A549 (cell line): Measurements from ENCODE around the gene UBAC1. TPM values are rescaled to one million over a fixed set of nuclear protein-coding genes. Genes with fewer than 3 reads are reported as not detected.

Experiments used
- ATAC-seq, 2 experiments: fragments of 200-7000 bp in 1 of 2; fragments of >200 bp in 1 of 2; cut with Nextera tagmentation in 1 of 2; cut with Tn5 transposase in 1 of 2; 3 replicates each; pipeline versions ENCODE4 v1.8.0 to v1.9.1; 2018 to 2020; ENCODE audit warnings: mild to moderate bottlenecking in 1 of 2, moderate library complexity in 1 of 2
- CTCF ChIA-PET: fragments of 300-600 bp; sonication (Branson Sonifier 250); formaldehyde crosslinking; extraction: SDS; loops from one replicate; lab custom pipeline; 2021; ENCODE audit warnings: antibody characterized with exemption, inconsistent platforms; lab: Yijun Ruan, JAX
- POLR2A ChIA-PET: fragments of 350-600 bp; formaldehyde crosslinking; extraction: SDS; loops from one replicate; lab custom pipeline; 2021; ENCODE audit warnings: antibody characterized with exemption, inconsistent platforms; lab: Yijun Ruan, JAX
- DNase-seq, 2 experiments: peaks; one replicate each; pipeline versions ENCODE4 v3.0.0 to v3.0.0-alpha.2; 2011 to 2016; ENCODE audit warnings: low read depth in 1 of 2, low spot score in 1 of 2
- FAIRE-seq: peaks from 2 replicates; lab custom pipeline; 2011; peaks lifted over from hg19 to GRCh38; lab: Jason Lieb, UNC
- H3K27ac ChIP-seq, 2 experiments: fragments of >200 bp; sonication (Bioruptor Twin); formaldehyde crosslinking; 3 replicates each; pipeline ENCODE4 v1.5.1; 2016 to 2017
- H3K4me1 ChIP-seq: fragments of >200 bp; sonication (Bioruptor Twin); formaldehyde crosslinking; 3 replicates; pipeline ENCODE4 v1.6.1; 2016
- H3K4me2 ChIP-seq: fragments of >200 bp; sonication (Bioruptor Twin); formaldehyde crosslinking; 3 replicates; pipeline ENCODE4 v1.6.1; 2016
- H3K4me3 ChIP-seq: fragments of >200 bp; sonication (Bioruptor Twin); formaldehyde crosslinking; 3 replicates; pipeline ENCODE4 v1.5.1; 2016
- H3K9me3 ChIP-seq: fragments of >200 bp; sonication (Bioruptor Twin); formaldehyde crosslinking; 3 replicates; pipeline ENCODE4 v1.6.1; 2016
- BHLHE40 ChIP-seq: IDR thresholded peaks from 2 replicates; pipeline ENCODE4 v1.6.1; 2012; ENCODE audit warnings: low read depth, low read length, inconsistent platforms
- CEBPB ChIP-seq, 2 experiments: fragments of >200 bp in 1 of 2; sonication (Bioruptor Twin) in 1 of 2; formaldehyde crosslinking in 1 of 2; IDR thresholded peaks; 2 replicates each; pipeline ENCODE4 v1.6.1; 2012 to 2016
- CHD2 ChIP-seq: fragments of 150-350 bp; IDR thresholded peaks from 2 replicates; pipeline ENCODE4 v1.6.1; 2014; ENCODE audit warnings: low read length; ENCODE audit not compliant: partially characterized antibody
- CHD4 ChIP-seq: fragments of 200-600 bp; sonication (generic); IDR thresholded peaks from 2 replicates; pipeline ENCODE4 v1.6.1; 2016; ENCODE audit warnings: antibody characterized with exemption, mild to moderate bottlenecking, borderline replicate concordance
- EHMT2 ChIP-seq: fragments of 200-600 bp; sonication (generic); IDR thresholded peaks from 2 replicates; pipeline ENCODE4 v1.6.1; 2016; ENCODE audit warnings: antibody characterized with exemption, low read depth, mild to moderate bottlenecking, moderate library complexity
- ELK1 ChIP-seq: fragments of 150-350 bp; IDR thresholded peaks from 2 replicates; pipeline ENCODE4 v1.6.1; 2014; ENCODE audit warnings: low read depth, mild to moderate bottlenecking, low read length
- FOXS1 ChIP-seq: fragments of 250-450 bp; sonication (Bioruptor Pico); IDR thresholded peaks from 2 replicates; pipeline ENCODE4 v1.5.0; 2020; ENCODE audit warnings: mild to moderate bottlenecking, moderate library complexity
- HDAC2 ChIP-seq: fragments of 200-600 bp; sonication (generic); IDR thresholded peaks from 2 replicates; pipeline ENCODE4 v1.6.1; 2016
- HEYL ChIP-seq: fragments of 250-450 bp; sonication (Bioruptor Pico); IDR thresholded peaks from 2 replicates; pipeline ENCODE4 v1.8.0; 2021; ENCODE audit warnings: mild to moderate bottlenecking, moderate library complexity
- HOXA7 ChIP-seq: fragments of 250-450 bp; sonication (Bioruptor Pico); IDR thresholded peaks from 2 replicates; pipeline ENCODE4 v1.5.0; 2020; ENCODE audit warnings: mild to moderate bottlenecking, moderate library complexity
- HOXB5 ChIP-seq: fragments of 250-450 bp; sonication (Bioruptor Pico); IDR thresholded peaks from 2 replicates; pipeline ENCODE4 v1.5.0; 2020; ENCODE audit warnings: mild to moderate bottlenecking, moderate library complexity
- JUN ChIP-seq, 2 experiments: fragments of >200 bp; sonication (Bioruptor Twin); formaldehyde crosslinking; IDR thresholded peaks; 2 replicates in 1 of 2; 3 replicates in 1 of 2; pipeline ENCODE4 v1.6.1; 2016 to 2017
- MAFK ChIP-seq: fragments of 450-650 bp; IDR thresholded peaks from 2 replicates; pipeline ENCODE4 v1.6.1; 2014; ENCODE audit not compliant: partially characterized antibody
- MAZ ChIP-seq: fragments of 150-350 bp; IDR thresholded peaks from 2 replicates; pipeline ENCODE4 v1.6.1; 2014; ENCODE audit warnings: antibody characterized with exemption, low read depth, low read length, borderline replicate concordance
- MYC ChIP-seq: IDR thresholded peaks from 2 replicates; pipeline ENCODE4 v1.6.1; 2012; ENCODE audit warnings: mild to moderate bottlenecking, inconsistent platforms, low read length, improper control_type of control experiment, borderline replicate concordance
- NFE2L2 ChIP-seq: fragments of 150-350 bp; conservative IDR thresholded peaks from 2 replicates; pipeline ENCODE4 v1.6.1; 2014; ENCODE audit warnings: low read length
- NPAS2 ChIP-seq: fragments of 250-450 bp; sonication (Bioruptor Pico); IDR thresholded peaks from 2 replicates; pipeline ENCODE4 v1.8.0; 2022; ENCODE audit warnings: mild to moderate bottlenecking, moderate library complexity, borderline replicate concordance
- RFX5 ChIP-seq: fragments of 450-650 bp; IDR thresholded peaks from 2 replicates; pipeline ENCODE4 v1.7.1; 2014; ENCODE audit warnings: antibody characterized with exemption, mild to moderate bottlenecking, moderate library complexity
- RNF2 ChIP-seq: fragments of 200-600 bp; sonication (generic); IDR thresholded peaks from 2 replicates; pipeline ENCODE4 v1.6.1; 2016; ENCODE audit warnings: low read depth, mild to moderate bottlenecking, antibody characterized with exemption, moderate library complexity, borderline replicate concordance
- ZFP36 ChIP-seq: fragments of 450-650 bp; IDR thresholded peaks from 2 replicates; pipeline ENCODE4 v1.6.1; 2014; ENCODE audit warnings: borderline replicate concordance; ENCODE audit not compliant: partially characterized antibody
- WGBS: methylation state at CpG from one replicate; pipeline ENCODE4 v1.1.6; 2017; ENCODE audit errors: missing lambda C conversion rate; 5-methylcytosine and 5-hydroxymethylcytosine counted together
- polyA plus RNA-seq, 4 experiments: library from polyadenylated mRNA; depleted of rRNA in 3 of 4; stranded (reverse); fragments of >200 nt; fragmentation: RNase III in 1 of 4; extraction: RNeasy Plus Mini Kit Qiagen cat#74134 plus additional on column Dnase treatment in 1 of 4; gene quantifications; 2 replicates in 3 of 4; 3 replicates in 1 of 4; pipeline ENCODE4 v1.2.3, GENCODE V29; 2011 to 2017
- TF ChIP-seq, protein P1 (sequence below): fragments of 200-600 bp; sonication (generic); IDR thresholded peaks from 2 replicates; pipeline ENCODE4 v1.6.1; 2016; ENCODE audit warnings: antibody characterized with exemption, mild to moderate bottlenecking, moderate library complexity
- TF ChIP-seq, protein P2 (sequence below): fragments of 250-450 bp; sonication (Bioruptor Pico); IDR thresholded peaks from 2 replicates; pipeline ENCODE4 v1.5.0; 2020; ENCODE audit warnings: low read depth, mild to moderate bottlenecking, moderate library complexity
- TF ChIP-seq, protein P3 (sequence below): IDR thresholded peaks from 2 replicates; pipeline ENCODE4 v1.6.1; 2012; ENCODE audit warnings: low read depth, borderline replicate concordance

UBAC1 gene
- polyA plus RNA-seq, 2 of the 4 experiments (the other 2 are of a cell fraction) = 30.8 to 37.6 TPM

- ATAC-seq (no peak), DNase-seq (no peak), FAIRE-seq (no peak)
- Histone ChIP-seq H3K27ac (no peak overlapping the region), H3K9me3 (no peaks in the 10 kb centered on the region), H3K4me3 (no peak overlapping the region), H3K4me1 (no peaks in the 10 kb centered on the region), H3K4me2 (no peak overlapping the region)
- WGBS = 95% methylated on average over 44 of the region's 44 CpGs
- TF ChIP-seq MAZ (no peak), NPAS2 (CRISPR knock-in tag) (no peak), NFE2L2 (no peak), FOXS1 (CRISPR knock-in tag) (no peak)
- TF ChIP-seq, protein P1, sequence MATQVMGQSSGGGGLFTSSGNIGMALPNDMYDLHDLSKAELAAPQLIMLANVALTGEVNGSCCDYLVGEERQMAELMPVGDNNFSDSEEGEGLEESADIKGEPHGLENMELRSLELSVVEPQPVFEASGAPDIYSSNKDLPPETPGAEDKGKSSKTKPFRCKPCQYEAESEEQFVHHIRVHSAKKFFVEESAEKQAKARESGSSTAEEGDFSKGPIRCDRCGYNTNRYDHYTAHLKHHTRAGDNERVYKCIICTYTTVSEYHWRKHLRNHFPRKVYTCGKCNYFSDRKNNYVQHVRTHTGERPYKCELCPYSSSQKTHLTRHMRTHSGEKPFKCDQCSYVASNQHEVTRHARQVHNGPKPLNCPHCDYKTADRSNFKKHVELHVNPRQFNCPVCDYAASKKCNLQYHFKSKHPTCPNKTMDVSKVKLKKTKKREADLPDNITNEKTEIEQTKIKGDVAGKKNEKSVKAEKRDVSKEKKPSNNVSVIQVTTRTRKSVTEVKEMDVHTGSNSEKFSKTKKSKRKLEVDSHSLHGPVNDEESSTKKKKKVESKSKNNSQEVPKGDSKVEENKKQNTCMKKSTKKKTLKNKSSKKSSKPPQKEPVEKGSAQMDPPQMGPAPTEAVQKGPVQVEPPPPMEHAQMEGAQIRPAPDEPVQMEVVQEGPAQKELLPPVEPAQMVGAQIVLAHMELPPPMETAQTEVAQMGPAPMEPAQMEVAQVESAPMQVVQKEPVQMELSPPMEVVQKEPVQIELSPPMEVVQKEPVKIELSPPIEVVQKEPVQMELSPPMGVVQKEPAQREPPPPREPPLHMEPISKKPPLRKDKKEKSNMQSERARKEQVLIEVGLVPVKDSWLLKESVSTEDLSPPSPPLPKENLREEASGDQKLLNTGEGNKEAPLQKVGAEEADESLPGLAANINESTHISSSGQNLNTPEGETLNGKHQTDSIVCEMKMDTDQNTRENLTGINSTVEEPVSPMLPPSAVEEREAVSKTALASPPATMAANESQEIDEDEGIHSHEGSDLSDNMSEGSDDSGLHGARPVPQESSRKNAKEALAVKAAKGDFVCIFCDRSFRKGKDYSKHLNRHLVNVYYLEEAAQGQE = no peak
- POLR2A ChIA-PET = no interaction called here
- CTCF ChIA-PET = interaction anchor here (1.0 kb wide), 1 partner anchor 55 kb away, joined by 3 read pairs; no protein-coding TSS in a partner anchor
These were observed 23.4 kb downstream of the UBAC1 start for GRCh38 chr9:135937521-135938489.

DNA sequence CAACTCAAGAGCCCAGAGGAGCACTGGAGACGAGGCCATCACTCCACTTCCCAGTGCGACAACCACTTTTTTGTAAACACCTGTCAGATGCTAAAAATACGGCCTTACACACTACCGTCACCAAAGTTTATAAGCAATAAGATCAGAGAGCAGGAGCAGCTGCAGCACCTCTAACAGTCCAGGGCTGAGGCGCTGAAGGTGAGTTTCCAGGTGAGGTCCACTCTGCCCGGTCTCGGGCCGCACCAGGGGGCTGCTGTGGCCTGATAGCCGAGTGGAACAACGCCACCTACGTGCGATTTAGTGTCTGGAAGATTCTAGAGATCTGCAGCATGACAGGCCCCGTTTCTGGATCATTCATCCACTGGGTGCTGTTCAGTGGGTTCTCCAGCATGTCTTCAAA, 28.1 kb downstream of the UBAC1 start:
- TF ChIP-seq RFX5 (no peak), JUN (IDR thresholded peaks at IDR 0.05) (no peak), HOXA7 (CRISPR knock-in tag) (no peak), ELK1 (no peak), RNF2 (no peak), HOXB5 (no peak), NFE2L2 (no peak), ZFP36 (no peak), MYC (no peak), CHD4 (no peak), CEBPB (IDR thresholded peaks at IDR 0.05) (no peak), EHMT2 (no peak), HEYL (CRISPR knock-in tag) (no peak), HDAC2 (no peak), CHD2 (no peak), MAFK (no peak), BHLHE40 (no peak)
- TF ChIP-seq, protein P2, sequence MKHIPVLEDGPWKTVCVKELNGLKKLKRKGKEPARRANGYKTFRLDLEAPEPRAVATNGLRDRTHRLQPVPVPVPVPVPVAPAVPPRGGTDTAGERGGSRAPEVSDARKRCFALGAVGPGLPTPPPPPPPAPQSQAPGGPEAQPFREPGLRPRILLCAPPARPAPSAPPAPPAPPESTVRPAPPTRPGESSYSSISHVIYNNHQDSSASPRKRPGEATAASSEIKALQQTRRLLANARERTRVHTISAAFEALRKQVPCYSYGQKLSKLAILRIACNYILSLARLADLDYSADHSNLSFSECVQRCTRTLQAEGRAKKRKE = no peak
- TF ChIP-seq, protein P3, sequence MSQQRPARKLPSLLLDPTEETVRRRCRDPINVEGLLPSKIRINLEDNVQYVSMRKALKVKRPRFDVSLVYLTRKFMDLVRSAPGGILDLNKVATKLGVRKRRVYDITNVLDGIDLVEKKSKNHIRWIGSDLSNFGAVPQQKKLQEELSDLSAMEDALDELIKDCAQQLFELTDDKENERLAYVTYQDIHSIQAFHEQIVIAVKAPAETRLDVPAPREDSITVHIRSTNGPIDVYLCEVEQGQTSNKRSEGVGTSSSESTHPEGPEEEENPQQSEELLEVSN = no peak
- no peaks in the 10 kb centered on the region for H3K4me1 ChIP-seq
- ATAC-seq (no peak), DNase-seq (no peak), FAIRE-seq (no peak)
- 95% methylated on average over 13 of the region's 13 CpGs for WGBS
- no peak overlapping the region for H3K27ac ChIP-seq
- H3K4me2 ChIP-seq = no peak overlapping the region
- no peaks in the 10 kb centered on the region for H3K9me3 ChIP-seq
- H3K4me3 ChIP-seq = no peak overlapping the region
- CTCF ChIA-PET = interaction anchor here (1.1 kb wide), 1 partner anchor 56 kb away, joined by 3 read pairs; no protein-coding TSS in a partner anchor
- POLR2A ChIA-PET = no interaction called here
